ENCODE results near the gene ERCC3. TPM values are rescaled to one million over a fixed set of nuclear protein-coding genes. Genes with fewer than 3 reads are reported as not detected.

ERCC3 gene
- total and polyA plus RNA-seq, 2 of the 13 experiments (the other 11 are each of a cell fraction or from before 2014, with no cell fraction given) = 49.7 to 64.6 TPM

DNA sequence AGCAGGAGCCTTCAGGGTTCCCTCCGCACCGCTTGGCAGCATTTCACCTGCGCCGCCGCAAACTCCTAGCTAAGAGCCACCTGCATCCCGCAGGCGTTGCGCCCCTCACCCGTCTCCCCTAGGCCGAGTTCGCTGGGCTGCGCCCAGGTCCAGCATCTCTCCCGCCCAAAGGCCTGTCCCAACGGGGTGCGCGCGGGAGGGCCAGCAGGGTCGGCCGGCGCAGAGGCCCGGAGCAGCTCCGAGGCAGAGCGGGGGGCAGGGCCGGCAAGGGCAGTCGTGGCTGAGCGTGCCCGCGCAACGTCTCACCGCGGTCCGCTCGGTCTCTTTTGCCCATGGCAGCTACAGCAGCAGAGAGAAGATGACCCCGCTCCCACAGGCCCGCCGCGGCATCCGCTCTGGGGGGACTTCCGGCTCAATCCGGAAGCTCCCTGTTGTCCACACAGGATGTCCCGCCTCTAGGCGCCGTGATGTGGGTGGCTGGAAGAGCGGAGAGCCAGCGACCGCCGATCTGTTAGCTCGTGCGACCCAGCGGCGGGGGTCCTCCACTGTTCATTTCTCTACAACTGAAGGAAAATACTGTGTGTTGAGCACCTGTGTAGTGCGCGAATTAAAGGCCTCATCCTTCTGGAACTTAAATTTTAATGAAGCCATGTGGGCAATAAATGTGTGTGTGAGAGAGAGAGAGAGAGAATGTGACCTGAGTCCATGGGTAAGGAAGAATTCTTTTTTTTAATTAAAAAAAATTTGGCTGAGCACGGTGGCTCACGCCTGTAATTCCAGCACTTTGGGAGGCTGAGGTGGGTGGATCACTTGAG is at the start of gene ERCC3 (continued):
- TF ChIP-seq, protein P1, sequence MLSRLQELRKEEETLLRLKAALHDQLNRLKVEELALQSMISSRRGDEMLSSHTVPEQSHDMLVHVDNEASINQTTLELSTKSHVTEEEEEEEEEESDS (CRISPR knock-in tag; IDR thresholded peaks at IDR 0.05; ENCODE audit: borderline replicate concordance) = no peak
- no peak; the same call in 1 of the 2 replicates for TF ChIP-seq ZNF614 (CRISPR knock-in tag; IDR thresholded peaks at IDR 0.05; ENCODE audit: borderline replicate concordance)
- TF ChIP-seq, protein P2, sequence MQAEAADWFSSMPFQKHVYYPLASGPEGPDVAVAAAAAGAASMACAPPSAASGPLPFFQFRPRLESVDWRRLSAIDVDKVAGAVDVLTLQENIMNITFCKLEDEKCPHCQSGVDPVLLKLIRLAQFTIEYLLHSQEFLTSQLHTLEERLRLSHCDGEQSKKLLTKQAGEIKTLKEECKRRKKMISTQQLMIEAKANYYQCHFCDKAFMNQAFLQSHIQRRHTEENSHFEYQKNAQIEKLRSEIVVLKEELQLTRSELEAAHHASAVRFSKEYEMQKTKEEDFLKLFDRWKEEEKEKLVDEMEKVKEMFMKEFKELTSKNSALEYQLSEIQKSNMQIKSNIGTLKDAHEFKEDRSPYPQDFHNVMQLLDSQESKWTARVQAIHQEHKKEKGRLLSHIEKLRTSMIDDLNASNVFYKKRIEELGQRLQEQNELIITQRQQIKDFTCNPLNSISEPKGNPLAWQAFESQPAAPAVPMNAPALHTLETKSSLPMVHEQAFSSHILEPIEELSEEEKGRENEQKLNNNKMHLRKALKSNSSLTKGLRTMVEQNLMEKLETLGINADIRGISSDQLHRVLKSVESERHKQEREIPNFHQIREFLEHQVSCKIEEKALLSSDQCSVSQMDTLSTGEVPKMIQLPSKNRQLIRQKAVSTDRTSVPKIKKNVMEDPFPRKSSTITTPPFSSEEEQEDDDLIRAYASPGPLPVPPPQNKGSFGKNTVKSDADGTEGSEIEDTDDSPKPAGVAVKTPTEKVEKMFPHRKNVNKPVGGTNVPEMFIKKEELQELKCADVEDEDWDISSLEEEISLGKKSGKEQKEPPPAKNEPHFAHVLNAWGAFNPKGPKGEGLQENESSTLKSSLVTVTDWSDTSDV (CRISPR knock-in tag; IDR thresholded peaks at IDR 0.05) = peak; percentile 0; the same call in 1 of the 2 replicates
- no peak for TF ChIP-seq ZNF703 (CRISPR knock-in tag; IDR thresholded peaks at IDR 0.05; ENCODE audit: borderline replicate concordance)
- TF ChIP-seq ZNF7 (CRISPR knock-in tag; IDR thresholded peaks at IDR 0.05) = no peak
- TF ChIP-seq CBFB (CRISPR knock-in tag; IDR thresholded peaks at IDR 0.05) = peak; percentile 89
- TF ChIP-seq, protein P3, sequence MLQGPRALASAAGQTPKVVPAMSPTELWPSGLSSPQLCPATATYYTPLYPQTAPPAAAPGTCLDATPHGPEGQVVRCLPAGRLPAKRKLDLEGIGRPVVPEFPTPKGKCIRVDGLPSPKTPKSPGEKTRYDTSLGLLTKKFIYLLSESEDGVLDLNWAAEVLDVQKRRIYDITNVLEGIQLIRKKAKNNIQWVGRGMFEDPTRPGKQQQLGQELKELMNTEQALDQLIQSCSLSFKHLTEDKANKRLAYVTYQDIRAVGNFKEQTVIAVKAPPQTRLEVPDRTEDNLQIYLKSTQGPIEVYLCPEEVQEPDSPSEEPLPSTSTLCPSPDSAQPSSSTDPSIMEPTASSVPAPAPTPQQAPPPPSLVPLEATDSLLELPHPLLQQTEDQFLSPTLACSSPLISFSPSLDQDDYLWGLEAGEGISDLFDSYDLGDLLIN (CRISPR knock-in tag; IDR thresholded peaks at IDR 0.05; ENCODE audit: borderline replicate concordance) = no peak
- peak; percentile 92 for TF ChIP-seq DMAP1 (CRISPR knock-in tag; IDR thresholded peaks at IDR 0.05)
- peak; percentile 25 for TF ChIP-seq ZNF678 (CRISPR knock-in tag; IDR thresholded peaks at IDR 0.05)
- peak; percentile 98 for TF ChIP-seq ELF4 (CRISPR knock-in tag; IDR thresholded peaks at IDR 0.05; ENCODE audit: borderline replicate concordance)
- peak; percentile 100 for TF ChIP-seq POLR2G (IDR thresholded peaks at IDR 0.05; ENCODE audit: low read depth, low read length)
- TF ChIP-seq KLF15 (CRISPR knock-in tag; IDR thresholded peaks at IDR 0.05; ENCODE audit: borderline replicate concordance) = no peak
- TF ChIP-seq, protein P4, sequence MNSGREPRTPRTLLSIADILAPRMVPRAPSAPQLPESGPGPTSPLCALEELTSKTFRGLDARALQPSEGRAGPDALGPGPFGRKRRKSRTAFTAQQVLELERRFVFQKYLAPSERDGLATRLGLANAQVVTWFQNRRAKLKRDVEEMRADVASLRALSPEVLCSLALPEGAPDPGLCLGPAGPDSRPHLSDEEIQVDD (CRISPR knock-in tag; IDR thresholded peaks at IDR 0.05; ENCODE audit: borderline replicate concordance) = peak; percentile 79; the same call in 1 of the 2 replicates
- TF ChIP-seq KLF9 (CRISPR knock-in tag; IDR thresholded peaks at IDR 0.05; ENCODE audit: low read depth) = no peak
- peak; percentile 95; the same call in 1 of the 2 replicates for TF ChIP-seq ZNF737 (CRISPR knock-in tag; IDR thresholded peaks at IDR 0.05; ENCODE audit: borderline replicate concordance)
- no peak for TF ChIP-seq ZNF850 (CRISPR knock-in tag; conservative IDR thresholded peaks at IDR 0.05)
- TF ChIP-seq PCBP2 (optimal IDR thresholded peaks at IDR 0.05; ENCODE audit: low read depth, low read length, poor library complexity, severe bottlenecking) = no peak
- TF ChIP-seq, protein P5, sequence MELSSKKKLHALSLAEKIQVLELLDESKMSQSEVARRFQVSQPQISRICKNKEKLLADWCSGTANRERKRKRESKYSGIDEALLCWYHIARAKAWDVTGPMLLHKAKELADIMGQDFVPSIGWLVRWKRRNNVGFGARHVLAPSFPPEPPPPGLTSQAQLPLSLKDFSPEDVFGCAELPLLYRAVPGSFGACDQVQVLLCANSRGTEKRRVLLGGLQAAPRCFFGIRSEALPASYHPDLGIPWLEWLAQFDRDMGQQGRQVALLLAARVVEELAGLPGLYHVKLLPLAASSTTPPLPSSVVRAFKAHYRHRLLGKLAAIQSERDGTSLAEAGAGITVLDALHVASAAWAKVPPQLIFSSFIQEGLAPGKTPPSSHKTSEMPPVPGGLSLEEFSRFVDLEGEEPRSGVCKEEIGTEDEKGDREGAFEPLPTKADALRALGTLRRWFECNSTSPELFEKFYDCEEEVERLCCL (CRISPR knock-in tag; IDR thresholded peaks at IDR 0.05; ENCODE audit: borderline replicate concordance) = peak; percentile 54; the same call in 1 of the 2 replicates
- TF ChIP-seq, protein P6, sequence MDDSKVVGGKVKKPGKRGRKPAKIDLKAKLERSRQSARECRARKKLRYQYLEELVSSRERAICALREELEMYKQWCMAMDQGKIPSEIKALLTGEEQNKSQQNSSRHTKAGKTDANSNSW (CRISPR knock-in tag; IDR thresholded peaks at IDR 0.05; ENCODE audit: borderline replicate concordance) = peak; percentile 74; the same call in 1 of the 2 replicates
- TF ChIP-seq IRX3 (CRISPR knock-in tag; IDR thresholded peaks at IDR 0.05; ENCODE audit: borderline replicate concordance, low read depth) = no peak
- peak; percentile 93 for TF ChIP-seq ZNF782 (CRISPR knock-in tag; IDR thresholded peaks at IDR 0.05; ENCODE audit: borderline replicate concordance)
- TF ChIP-seq KDM6A (CRISPR knock-in tag; IDR thresholded peaks at IDR 0.05; ENCODE audit: low read depth) = no peak
- TF ChIP-seq TP53 (CRISPR knock-in tag; conservative IDR thresholded peaks at IDR 0.05) = peak; percentile 25; the same call in 1 of the 2 replicates
